SK-N-SH (cell line): Measurements from ENCODE around the gene MTNR1A.

Experiments used
- CHD2 ChIP-seq: fragments of 150-350 bp; IDR thresholded peaks from 2 replicates; pipeline ENCODE4 v1.6.1; 2018; ENCODE audit warnings: low read length; ENCODE audit not compliant: partially characterized antibody
- CTCF ChIP-seq: fragments of 200-600 bp; sonication (generic); IDR thresholded peaks from 2 replicates; pipeline ENCODE4 v1.6.1; 2017; ENCODE audit warnings: antibody characterized with exemption, mild to moderate bottlenecking, moderate library complexity
- ELF1 ChIP-seq: IDR thresholded peaks from 2 replicates; pipeline ENCODE4 v1.4.0; 2012
- EZH2phosphoT487 ChIP-seq: fragments of 200-600 bp; sonication (generic); IDR thresholded peaks from 2 replicates; pipeline ENCODE4 v1.6.1; 2017; ENCODE audit warnings: low read depth, mixed run types, mild to moderate bottlenecking, antibody characterized with exemption, moderate library complexity, borderline replicate concordance
- FOXJ3 ChIP-seq: sonication (generic); formaldehyde crosslinking; IDR thresholded peaks from 2 replicates; pipeline ENCODE4 v1.5.1; 2020; ENCODE audit warnings: mild to moderate bottlenecking, missing genetic modification reagents
- GATA2 ChIP-seq: sonication (generic); formaldehyde crosslinking; IDR thresholded peaks from 2 replicates; pipeline ENCODE4 v1.5.0; 2020; ENCODE audit warnings: mild to moderate bottlenecking, missing genetic modification reagents
- POLR2AphosphoS5 ChIP-seq: IDR thresholded peaks from 2 replicates; pipeline ENCODE4 v1.6.1; 2012; ENCODE audit warnings: low read depth, low read length
- RAD21 ChIP-seq: IDR thresholded peaks from 2 replicates; pipeline ENCODE4 v1.6.1; 2012; ENCODE audit warnings: mild to moderate bottlenecking, low read length
- RCOR1 ChIP-seq: fragments of 150-350 bp; IDR thresholded peaks from 2 replicates; pipeline ENCODE4 v1.6.1; 2017; ENCODE audit warnings: antibody characterized with exemption, low read length
- RFX5 ChIP-seq: IDR thresholded peaks from 2 replicates; pipeline ENCODE4 v1.6.1; 2012; ENCODE audit warnings: mild to moderate bottlenecking, improper control_type of control experiment, low read length
- RXRA ChIP-seq: IDR thresholded peaks from 2 replicates; pipeline ENCODE4 v1.4.0; 2012; ENCODE audit warnings: low read depth, mild to moderate bottlenecking, borderline replicate concordance
- TAF1 ChIP-seq: IDR thresholded peaks from 2 replicates; pipeline ENCODE4 v1.6.1; 2012; ENCODE audit warnings: low read depth, mild to moderate bottlenecking, low read length, moderate library complexity, borderline replicate concordance
- TEAD4 ChIP-seq: IDR thresholded peaks from 2 replicates; pipeline ENCODE4 v1.4.0; 2012; ENCODE audit warnings: mild to moderate bottlenecking, borderline replicate concordance; ENCODE audit not compliant: insufficient read depth
- ZBTB33 ChIP-seq: IDR thresholded peaks from 2 replicates; pipeline ENCODE4 v1.4.0; 2012; ENCODE audit warnings: low read depth, borderline replicate concordance

GRCh38 chr4:186516287-186516686, 39.1 kb downstream of the MTNR1A start:
- no peak for TF ChIP-seq GATA2 (CRISPR knock-in tag)
- no peak for TF ChIP-seq CTCF
- no peak for TF ChIP-seq TAF1
- TF ChIP-seq ZBTB33 = no peak
- no peak for TF ChIP-seq RFX5
- no peak for TF ChIP-seq TEAD4
- TF ChIP-seq CHD2 = no peak
- TF ChIP-seq POLR2AphosphoS5 = no peak
- TF ChIP-seq RAD21 = no peak
- no peak for TF ChIP-seq RXRA
- TF ChIP-seq RCOR1 = no peak
- no peak for TF ChIP-seq FOXJ3 (CRISPR knock-in tag)
- TF ChIP-seq EZH2phosphoT487 = no peak
- TF ChIP-seq ELF1 = no peak
